Measurements from ENCODE around the gene SWAP70.

- TF ChIP-seq CTCF (conservative IDR thresholded peaks at IDR 0.05; ENCODE audit: low read depth, low read length): no peak
- TF ChIP-seq EZH2 (IDR thresholded peaks at IDR 0.05; ENCODE audit: borderline replicate concordance, low read depth, low read length, poor library complexity, severe bottlenecking): no peak
Observed at GRCh38 chr11:9753021-9753420, 89.1 kb downstream of the SWAP70 start.
